Measurements from ENCODE around the gene NFIX. TPM values are rescaled to one million over a fixed set of nuclear protein-coding genes. Genes with fewer than 3 reads are reported as not detected.

Gene NFIX
- total RNA-seq, 2 experiments from 2014 or later = 0.40 to 1.4 TPM

- DNase-seq (no peak), ATAC-seq (no peak)
- H3K27me3 Mint-ChIP-seq (ENCODE audit: low read depth) = no peaks in the 10 kb centered on the region
- H3K4me1 Mint-ChIP-seq (ENCODE audit: low read depth) = peaks cover 39% of the 10 kb centered on the region
- ChIA-PET CTCF (interaction anchor here (2.0 kb wide), 1 partner anchor 33 kb away, joined by 6 read pairs; no protein-coding TSS in a partner anchor), POLR2A (interaction anchor here (1.5 kb wide), 1 partner anchor 9 kb away, joined by 4 read pairs; the partner anchor contains the start of gene NACC1)
- no peak overlapping the region for H3K27ac Mint-ChIP-seq
- no peaks in the 10 kb centered on the region for H3K9me3 Mint-ChIP-seq (ENCODE audit: insufficient read depth)
- H3K4me3 Mint-ChIP-seq = no peak overlapping the region
- H3K36me3 Mint-ChIP-seq (ENCODE audit: low read depth) = peaks cover 4% of the 10 kb centered on the region
Measured at GRCh38 chr19:13127051-13127450, 131.8 kb downstream of the NFIX start.

- H3K4me3 Mint-ChIP-seq = no peak overlapping the region
- H3K9me3 Mint-ChIP-seq (ENCODE audit: insufficient read depth) = no peaks in the 10 kb centered on the region
- no peak overlapping the region for H3K27ac Mint-ChIP-seq
- POLR2A ChIA-PET = interaction anchor here (1.0 to 1.8 kb wide), 3 partner anchors 10 to 25 kb away, joined by 3 to 5 read pairs (median 4); partner anchors contain the start of gene NACC1
- no peaks in the 10 kb centered on the region for H3K27me3 Mint-ChIP-seq (ENCODE audit: low read depth)
- H3K36me3 Mint-ChIP-seq (ENCODE audit: low read depth) = peaks cover 7% of the 10 kb centered on the region
- CTCF ChIA-PET = interaction anchor here (1.2 to 2.0 kb wide), 2 partner anchors 23 to 34 kb away, joined by 6 to 7 read pairs; no protein-coding TSS in a partner anchor
- ATAC-seq (no peak), DNase-seq (no peak)
- H3K4me1 Mint-ChIP-seq (ENCODE audit: low read depth) = peaks cover 39% of the 10 kb centered on the region
Measured at GRCh38 chr19:13127811-13128575, 132.7 kb downstream of the NFIX start.

- ATAC-seq (no peak), DNase-seq (no peak)
- H3K27me3 Mint-ChIP-seq (ENCODE audit: low read depth) = no peaks in the 10 kb centered on the region
- POLR2A ChIA-PET = interaction anchor here (1.8 kb wide), 1 partner anchor 24 kb away, joined by 5 read pairs; no protein-coding TSS in a partner anchor
- H3K36me3 Mint-ChIP-seq (ENCODE audit: low read depth) = peaks cover 9% of the 10 kb centered on the region
- CTCF ChIA-PET = interaction anchor here (1.2 to 2.0 kb wide), 2 partner anchors 24 to 35 kb away, joined by 6 to 7 read pairs; no protein-coding TSS in a partner anchor
- H3K4me1 Mint-ChIP-seq (ENCODE audit: low read depth) = peaks cover 39% of the 10 kb centered on the region
- H3K4me3 Mint-ChIP-seq = no peak overlapping the region
- peak overlapping the region; percentile 25 for H3K27ac Mint-ChIP-seq
- no peaks in the 10 kb centered on the region for H3K9me3 Mint-ChIP-seq (ENCODE audit: insufficient read depth)
Measured at GRCh38 chr19:13128583-13128982, 133.3 kb downstream of the NFIX start.

- DNase-seq = no peak
- ATAC-seq = no peak
- Mint-ChIP-seq H3K27ac (no peak overlapping the region), H3K4me1 (ENCODE audit: low read depth) (peaks cover 36% of the 10 kb centered on the region), H3K36me3 (ENCODE audit: low read depth) (peaks cover 10% of the 10 kb centered on the region), H3K9me3 (ENCODE audit: insufficient read depth) (no peaks in the 10 kb centered on the region), H3K4me3 (no peak overlapping the region), H3K27me3 (ENCODE audit: low read depth) (no peaks in the 10 kb centered on the region)
- POLR2A ChIA-PET = interaction anchor here (0.9 to 1.8 kb wide), 3 partner anchors 23 to 223 kb away, joined by 3 to 5 read pairs (median 3); no protein-coding TSS in a partner anchor
- CTCF ChIA-PET = interaction anchor here (0.8 kb wide), 1 partner anchor 25 kb away, joined by 4 read pairs; no protein-coding TSS in a partner anchor
Measured at GRCh38 chr19:13129384-13129783, 134.1 kb downstream of the NFIX start.

- Mint-ChIP-seq H3K27ac (no peak overlapping the region), H3K27me3 (ENCODE audit: low read depth) (no peaks in the 10 kb centered on the region), H3K9me3 (ENCODE audit: insufficient read depth) (no peaks in the 10 kb centered on the region), H3K36me3 (ENCODE audit: low read depth) (peaks cover 15% of the 10 kb centered on the region), H3K4me1 (ENCODE audit: low read depth) (peaks cover 34% of the 10 kb centered on the region), H3K4me3 (no peak overlapping the region)
- ChIA-PET POLR2A (interaction anchor here (0.5 to 1.8 kb wide), 4 partner anchors 11 to 19 kb away, joined by 3 to 7 read pairs (median 4); partner anchors contain the start of genes IER2, NACC1 and STX10), CTCF (interaction anchor here (2.4 kb wide), 1 partner anchor 19 kb away, joined by 11 read pairs; the partner anchor contains the start of genes IER2 and STX10)
- ATAC-seq = no peak
- no peak for DNase-seq
Measured at GRCh38 chr19:13130886-13131490, 135.7 kb downstream of the NFIX start.

- peaks cover 23% of the 10 kb centered on the region for H3K36me3 Mint-ChIP-seq (ENCODE audit: low read depth)
- H3K4me3 Mint-ChIP-seq = peak overlapping the region; percentile 19
- H3K27me3 Mint-ChIP-seq (ENCODE audit: low read depth) = no peaks in the 10 kb centered on the region
- peaks cover 34% of the 10 kb centered on the region for H3K4me1 Mint-ChIP-seq (ENCODE audit: low read depth)
- CTCF ChIA-PET = interaction anchor here (0.9 to 2.4 kb wide), 7 partner anchors 18 to 167 kb away, joined by 3 to 11 read pairs (median 4); partner anchors contain the start of genes IER2 and STX10
- POLR2A ChIA-PET = interaction anchor here (0.7 to 1.8 kb wide), 10 partner anchors 9 to 35 kb away, joined by 3 to 15 read pairs (median 4); partner anchors contain the start of genes IER2, NACC1 and STX10
- ATAC-seq (peak; percentile 93), DNase-seq (peak; percentile 66)
- peak overlapping the region; percentile 75 for H3K27ac Mint-ChIP-seq
- H3K9me3 Mint-ChIP-seq (ENCODE audit: insufficient read depth) = no peaks in the 10 kb centered on the region
Measured at GRCh38 chr19:13132471-13133180, 137.4 kb downstream of the NFIX start.

- Mint-ChIP-seq H3K27ac (peak overlapping the region; percentile 75), H3K4me3 (no peak overlapping the region), H3K36me3 (ENCODE audit: low read depth) (peaks cover 21% of the 10 kb centered on the region), H3K27me3 (ENCODE audit: low read depth) (no peaks in the 10 kb centered on the region), H3K9me3 (ENCODE audit: insufficient read depth) (no peaks in the 10 kb centered on the region), H3K4me1 (ENCODE audit: low read depth) (peaks cover 29% of the 10 kb centered on the region)
- ChIA-PET POLR2A (interaction anchor here (1.1 to 1.8 kb wide), 5 partner anchors 12 to 29 kb away, joined by 3 to 15 read pairs (median 6); no protein-coding TSS in a partner anchor), CTCF (interaction anchor here (1.6 to 2.4 kb wide), 4 partner anchors 17 to 129 kb away, joined by 3 to 11 read pairs (median 6); partner anchors contain the start of genes IER2 and STX10)
- DNase-seq = no peak
- ATAC-seq = no peak
Measured at GRCh38 chr19:13133241-13133870, 138.1 kb downstream of the NFIX start.

GRCh38 chr19:13134626-13135025 is 139.4 kb downstream of the NFIX start:
- Mint-ChIP-seq H3K4me1 (ENCODE audit: low read depth) (peaks cover 28% of the 10 kb centered on the region), H3K9me3 (ENCODE audit: insufficient read depth) (no peaks in the 10 kb centered on the region), H3K4me3 (no peak overlapping the region), H3K36me3 (ENCODE audit: low read depth) (peaks cover 22% of the 10 kb centered on the region), H3K27ac (no peak overlapping the region), H3K27me3 (ENCODE audit: low read depth) (no peaks in the 10 kb centered on the region)
- no peak for ATAC-seq
- no peak for DNase-seq
- ChIA-PET CTCF (interaction anchor here (1.0 kb wide), 1 partner anchor 30 kb away, joined by 3 read pairs; no protein-coding TSS in a partner anchor), POLR2A (no interaction called here)

- ChIA-PET CTCF (interaction anchor here (1.0 kb wide), 1 partner anchor 170 kb away, joined by 4 read pairs; no protein-coding TSS in a partner anchor), POLR2A (no interaction called here)
- Mint-ChIP-seq H3K27ac (no peak overlapping the region), H3K4me1 (ENCODE audit: low read depth) (peaks cover 29% of the 10 kb centered on the region), H3K9me3 (ENCODE audit: insufficient read depth) (no peaks in the 10 kb centered on the region), H3K4me3 (no peak overlapping the region), H3K27me3 (ENCODE audit: low read depth) (no peaks in the 10 kb centered on the region), H3K36me3 (ENCODE audit: low read depth) (peaks cover 24% of the 10 kb centered on the region)
- DNase-seq = no peak
- ATAC-seq = no peak
Measured at GRCh38 chr19:13135068-13136062, 140.1 kb downstream of the NFIX start.

GRCh38 chr19:13137290-13137794 is 142.1 kb downstream of the NFIX start:
- no peak for ATAC-seq
- Mint-ChIP-seq H3K27me3 (ENCODE audit: low read depth) (no peaks in the 10 kb centered on the region), H3K9me3 (ENCODE audit: insufficient read depth) (no peaks in the 10 kb centered on the region), H3K36me3 (ENCODE audit: low read depth) (peaks cover 25% of the 10 kb centered on the region), H3K27ac (no peak overlapping the region), H3K4me3 (no peak overlapping the region), H3K4me1 (ENCODE audit: low read depth) (peaks cover 17% of the 10 kb centered on the region)
- POLR2A ChIA-PET = interaction anchor here (1.3 kb wide), 1 partner anchor 15 kb away, joined by 4 read pairs; no protein-coding TSS in a partner anchor
- no peak for DNase-seq
- CTCF ChIA-PET = interaction anchor here (1.2 kb wide), 1 partner anchor 33 kb away, joined by 3 read pairs; no protein-coding TSS in a partner anchor

All from activated CD8-positive, alpha-beta T cell treated with anti-CD3 and anti-CD28 coated beads, Interleukin-2, amount 10 ng/mL, durations not matched to agents 7 days and 5 days (primary cell).